PFSK-1 (cell line): Measurements from ENCODE around the gene CEP83.

Experiments used
- POLR2AphosphoS5 ChIP-seq: IDR thresholded peaks from 2 replicates; pipeline ENCODE4 v1.6.1; 2012; ENCODE audit warnings: low read depth, mild to moderate bottlenecking, control low read depth, low read length, moderate library complexity
- REST ChIP-seq, 2 experiments: IDR thresholded peaks; 2 replicates each; pipeline versions ENCODE4 v1.6.1 to v1.8.0; 2011 to 2012; ENCODE audit warnings: low read depth in 2 of 2, low read length in 2 of 2, control low read depth in 1 of 2, inconsistent platforms in 1 of 2, mild to moderate bottlenecking in 1 of 2, moderate library complexity in 1 of 2; ENCODE audit not compliant: insufficient read depth in 1 of 2
- TAF1 ChIP-seq: IDR thresholded peaks from 2 replicates; pipeline ENCODE4 v1.6.1; 2012; ENCODE audit warnings: low read length, control low read depth, borderline replicate concordance; ENCODE audit not compliant: insufficient read depth

GRCh38 chr12:94374124-94374523 lies 85.5 kb downstream of the CEP83 start:
- TF ChIP-seq POLR2AphosphoS5 (no peak), TAF1 (no peak), REST (IDR thresholded peaks at IDR 0.05; ENCODE audit: insufficient read depth in 1 of 2, low read depth in 2 of 2, low read length in 2 of 2) (no peak)
